ENCODE results near the gene SMG6.

DNA sequence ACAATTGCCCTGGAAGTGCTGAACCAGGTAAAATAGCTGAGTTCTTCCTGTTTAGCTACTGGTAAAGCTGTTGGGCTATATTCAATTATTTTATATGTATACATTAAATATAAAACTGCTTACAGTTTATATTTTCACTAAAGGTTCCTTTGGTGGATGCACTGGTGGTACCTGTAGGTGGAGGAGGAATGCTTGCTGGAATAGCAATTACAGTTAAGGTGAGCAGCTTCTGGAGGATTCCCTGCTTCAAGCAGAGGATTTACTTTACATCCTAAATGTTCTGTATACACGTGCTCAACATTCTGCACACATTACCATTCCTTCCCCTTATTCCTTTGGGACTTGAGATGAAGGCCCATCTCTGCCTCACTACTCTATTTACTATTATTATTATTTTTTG lies 17.8 kb upstream of the SMG6 start:
- no peak for TF ChIP-seq EP300 (IDR thresholded peaks at IDR 0.05)
- TF ChIP-seq, protein P1, sequence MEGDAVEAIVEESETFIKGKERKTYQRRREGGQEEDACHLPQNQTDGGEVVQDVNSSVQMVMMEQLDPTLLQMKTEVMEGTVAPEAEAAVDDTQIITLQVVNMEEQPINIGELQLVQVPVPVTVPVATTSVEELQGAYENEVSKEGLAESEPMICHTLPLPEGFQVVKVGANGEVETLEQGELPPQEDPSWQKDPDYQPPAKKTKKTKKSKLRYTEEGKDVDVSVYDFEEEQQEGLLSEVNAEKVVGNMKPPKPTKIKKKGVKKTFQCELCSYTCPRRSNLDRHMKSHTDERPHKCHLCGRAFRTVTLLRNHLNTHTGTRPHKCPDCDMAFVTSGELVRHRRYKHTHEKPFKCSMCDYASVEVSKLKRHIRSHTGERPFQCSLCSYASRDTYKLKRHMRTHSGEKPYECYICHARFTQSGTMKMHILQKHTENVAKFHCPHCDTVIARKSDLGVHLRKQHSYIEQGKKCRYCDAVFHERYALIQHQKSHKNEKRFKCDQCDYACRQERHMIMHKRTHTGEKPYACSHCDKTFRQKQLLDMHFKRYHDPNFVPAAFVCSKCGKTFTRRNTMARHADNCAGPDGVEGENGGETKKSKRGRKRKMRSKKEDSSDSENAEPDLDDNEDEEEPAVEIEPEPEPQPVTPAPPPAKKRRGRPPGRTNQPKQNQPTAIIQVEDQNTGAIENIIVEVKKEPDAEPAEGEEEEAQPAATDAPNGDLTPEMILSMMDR (IDR thresholded peaks at IDR 0.05): no peak
